Activated CD8-positive, alpha-beta T cell treated with anti-CD3 and anti-CD28 coated beads for 36 hours (primary cell): ENCODE data around the gene NMNAT2. TPM values are rescaled to one million over a fixed set of nuclear protein-coding genes. Genes with fewer than 3 reads are reported as not detected.

Source experiments
- ATAC-seq: fragments of 200-7000 bp; cut with Tn5 transposase; one replicate; pipeline ENCODE4 v1.10.0; 2021; ENCODE audit warnings: mild to moderate bottlenecking, moderate library complexity
- CTCF ChIA-PET: fragments of 350-600 bp; sonication (Branson Sonifier 250); formaldehyde crosslinking; loops from one replicate; lab custom pipeline; 2021; ENCODE audit warnings: antibody characterized with exemption; lab: Charles Lee
- POLR2A ChIA-PET: fragments of 350-600 bp; sonication (Branson Sonifier 250); formaldehyde crosslinking; loops from one replicate; lab custom pipeline; 2021; ENCODE audit warnings: antibody characterized with exemption; lab: Charles Lee
- DNase-seq: peaks from one replicate; pipeline ENCODE4 v3.0.0-alpha.2; 2020
- H3K27ac Mint-ChIP-seq: one replicate; pipeline ENCODE4 v1.8.0; 2021; ENCODE audit warnings: mild to moderate bottlenecking, mixed read lengths
- H3K27me3 Mint-ChIP-seq: one replicate; pipeline ENCODE4 v1.8.0; 2021; ENCODE audit warnings: mixed read lengths
- H3K36me3 Mint-ChIP-seq: one replicate; pipeline ENCODE4 v1.8.0; 2021; ENCODE audit warnings: low read depth, mixed read lengths
- H3K4me1 Mint-ChIP-seq: one replicate; pipeline ENCODE4 v1.8.0; 2021; ENCODE audit warnings: low read depth, mixed read lengths
- H3K4me3 Mint-ChIP-seq: one replicate; pipeline ENCODE4 v1.8.0; 2021; ENCODE audit warnings: mild to moderate bottlenecking, moderate library complexity, mixed read lengths
- H3K9me3 Mint-ChIP-seq: one replicate; pipeline ENCODE4 v1.8.0; 2021; ENCODE audit warnings: mixed read lengths
- intact Hi-C: fragments of 100-400 bp; cut with micrococcal nuclease; formaldehyde crosslinking; loops from one replicate; pipeline ENCODE4 v1.10.0; 2022
- total RNA-seq, 2 experiments: library from RNA; stranded (reverse); gene quantifications; one replicate each; pipeline ENCODE4 v1.2.3, GENCODE V29; 2021
- TF ChIP-seq, protein P1 (sequence below): fragments of 200-600 bp; IDR thresholded peaks from one replicate; pipeline ENCODE4 v1.8.0; 2022; ENCODE audit warnings: antibody characterized with exemption, mild to moderate bottlenecking

Gene NMNAT2
- total RNA-seq, 2 experiments from 2014 or later = not detected

DNA sequence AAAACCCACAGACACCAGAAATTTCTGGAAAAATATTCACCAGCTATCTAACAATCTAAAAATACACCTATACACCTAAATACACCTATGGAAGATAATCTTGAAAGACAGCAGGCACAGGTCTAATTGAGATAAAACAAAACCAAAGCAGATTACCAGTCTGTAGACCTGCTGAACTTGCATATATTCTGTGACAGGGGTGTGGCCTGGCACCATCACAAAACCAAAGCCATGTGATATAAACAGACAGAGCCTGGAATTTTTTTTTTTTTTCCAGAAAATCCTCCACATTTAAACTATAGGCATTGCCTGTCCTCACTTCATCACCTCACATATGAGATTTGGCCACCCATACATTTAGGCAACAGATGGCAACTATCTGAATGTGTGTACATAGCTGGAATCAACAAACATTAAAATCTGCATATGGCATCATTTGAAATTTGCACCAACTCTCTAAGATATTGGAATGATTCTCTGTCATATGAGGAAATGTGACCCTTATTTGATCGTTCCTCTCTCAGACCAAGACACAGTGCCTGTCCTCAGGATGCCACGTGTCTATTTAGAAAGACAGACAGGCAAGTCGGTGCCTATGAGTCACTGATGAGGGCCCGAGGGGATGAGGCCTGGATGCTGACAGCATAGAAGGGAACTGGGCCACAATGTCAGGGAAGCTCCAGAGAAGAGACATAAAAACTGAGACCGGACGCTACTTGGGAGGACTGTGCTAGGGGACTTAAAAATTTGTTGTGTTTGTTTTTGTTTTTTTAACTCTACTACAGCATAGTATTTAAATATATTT lies 32.6 kb downstream of the NMNAT2 start:
- intact Hi-C loops = no loop called here
- H3K27me3 Mint-ChIP-seq = peaks cover 15% of the 10 kb centered on the region
- no peaks in the 10 kb centered on the region for H3K9me3 Mint-ChIP-seq
- ATAC-seq = no peak
- CTCF ChIA-PET = no interaction called here
- H3K4me3 Mint-ChIP-seq = no peak overlapping the region
- TF ChIP-seq, protein P1, sequence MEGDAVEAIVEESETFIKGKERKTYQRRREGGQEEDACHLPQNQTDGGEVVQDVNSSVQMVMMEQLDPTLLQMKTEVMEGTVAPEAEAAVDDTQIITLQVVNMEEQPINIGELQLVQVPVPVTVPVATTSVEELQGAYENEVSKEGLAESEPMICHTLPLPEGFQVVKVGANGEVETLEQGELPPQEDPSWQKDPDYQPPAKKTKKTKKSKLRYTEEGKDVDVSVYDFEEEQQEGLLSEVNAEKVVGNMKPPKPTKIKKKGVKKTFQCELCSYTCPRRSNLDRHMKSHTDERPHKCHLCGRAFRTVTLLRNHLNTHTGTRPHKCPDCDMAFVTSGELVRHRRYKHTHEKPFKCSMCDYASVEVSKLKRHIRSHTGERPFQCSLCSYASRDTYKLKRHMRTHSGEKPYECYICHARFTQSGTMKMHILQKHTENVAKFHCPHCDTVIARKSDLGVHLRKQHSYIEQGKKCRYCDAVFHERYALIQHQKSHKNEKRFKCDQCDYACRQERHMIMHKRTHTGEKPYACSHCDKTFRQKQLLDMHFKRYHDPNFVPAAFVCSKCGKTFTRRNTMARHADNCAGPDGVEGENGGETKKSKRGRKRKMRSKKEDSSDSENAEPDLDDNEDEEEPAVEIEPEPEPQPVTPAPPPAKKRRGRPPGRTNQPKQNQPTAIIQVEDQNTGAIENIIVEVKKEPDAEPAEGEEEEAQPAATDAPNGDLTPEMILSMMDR = no peak
- POLR2A ChIA-PET = no interaction called here
- DNase-seq = no peak
- H3K4me1 Mint-ChIP-seq = no peaks in the 10 kb centered on the region
- H3K36me3 Mint-ChIP-seq = no peaks in the 10 kb centered on the region
- no peak overlapping the region for H3K27ac Mint-ChIP-seq

DNA sequence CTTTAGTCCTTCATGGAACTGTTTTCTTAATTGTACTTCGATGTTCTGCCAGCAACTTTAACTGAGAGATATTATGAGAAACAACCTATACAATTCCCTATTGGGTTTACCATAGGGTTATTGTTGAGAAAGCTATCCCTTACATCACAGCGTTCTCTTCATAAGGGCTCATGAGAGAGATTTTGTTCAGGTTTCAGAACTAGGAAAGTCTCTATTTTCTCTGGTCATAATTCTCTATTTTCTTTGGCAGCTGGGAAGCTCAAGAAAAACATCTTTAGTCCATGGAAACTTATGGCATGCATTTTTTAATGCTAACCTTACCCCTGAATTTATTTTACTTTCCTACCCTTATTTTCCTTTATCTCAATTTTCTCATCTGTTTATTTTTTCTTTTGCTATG lies 38.2 kb downstream of the NMNAT2 start:
- TF ChIP-seq, protein P1 = no peak
- H3K36me3 Mint-ChIP-seq = no peaks in the 10 kb centered on the region
- CTCF ChIA-PET = interaction anchor here (0.7 kb wide), 1 partner anchor 276 kb away, joined by 3 read pairs; no protein-coding TSS in a partner anchor
- DNase-seq (no peak), ATAC-seq (no peak)
- intact Hi-C loops = no loop called here
- POLR2A ChIA-PET = no interaction called here
- H3K4me1 Mint-ChIP-seq = no peaks in the 10 kb centered on the region
- no peak overlapping the region for H3K27ac Mint-ChIP-seq
- no peak overlapping the region for H3K4me3 Mint-ChIP-seq
- H3K9me3 Mint-ChIP-seq = no peaks in the 10 kb centered on the region
- peaks cover 13% of the 10 kb centered on the region for H3K27me3 Mint-ChIP-seq

DNA sequence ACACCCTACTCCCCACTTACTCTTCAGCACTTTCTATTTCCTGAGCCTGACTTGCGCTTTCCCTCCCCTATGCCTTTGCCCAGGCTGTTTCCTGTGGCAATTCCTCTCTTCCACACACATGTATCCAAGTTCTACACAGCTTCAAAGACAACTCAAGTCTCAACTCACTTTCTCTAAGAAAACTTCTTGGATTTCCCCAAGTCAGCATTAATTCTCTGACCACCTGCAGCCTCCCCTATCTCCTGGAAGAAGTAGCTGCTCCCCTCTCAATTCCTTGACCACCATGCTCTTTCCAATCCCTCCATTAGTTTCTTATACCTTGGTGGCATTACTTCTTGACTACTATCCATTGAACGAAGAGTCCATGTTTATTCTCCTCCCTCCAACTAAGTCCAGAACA lies 42.8 kb downstream of the NMNAT2 start:
- H3K9me3 Mint-ChIP-seq = no peaks in the 10 kb centered on the region
- H3K4me1 Mint-ChIP-seq = no peaks in the 10 kb centered on the region
- peaks cover 4% of the 10 kb centered on the region for H3K27me3 Mint-ChIP-seq
- intact Hi-C loops = no loop called here
- ChIA-PET POLR2A (no interaction called here), CTCF (no interaction called here)
- no peaks in the 10 kb centered on the region for H3K36me3 Mint-ChIP-seq
- TF ChIP-seq, protein P1 = no peak
- no peak overlapping the region for H3K4me3 Mint-ChIP-seq
- ATAC-seq (no peak), DNase-seq (no peak)
- no peak overlapping the region for H3K27ac Mint-ChIP-seq

DNA sequence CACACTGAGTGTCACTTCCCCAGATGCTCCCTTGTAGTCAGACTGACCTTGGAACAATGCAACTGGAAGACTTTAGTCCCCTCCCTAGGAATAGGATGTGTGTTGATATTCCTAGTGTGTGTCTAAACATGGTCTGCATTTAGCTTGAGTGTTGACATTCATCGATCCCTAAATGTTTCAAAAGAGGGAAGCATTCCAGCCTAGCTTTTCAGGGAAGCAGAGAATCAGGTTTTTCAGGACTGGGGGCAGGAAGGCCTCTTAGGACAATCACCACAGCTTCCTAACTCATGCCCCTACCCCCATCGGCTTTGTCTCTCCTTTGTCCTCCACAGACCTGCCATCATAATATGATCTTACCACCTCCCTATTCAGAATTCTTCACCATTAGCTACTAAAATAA lies 43.4 kb downstream of the NMNAT2 start:
- H3K4me3 Mint-ChIP-seq = no peak overlapping the region
- peaks cover 6% of the 10 kb centered on the region for H3K27me3 Mint-ChIP-seq
- no peaks in the 10 kb centered on the region for H3K9me3 Mint-ChIP-seq
- ATAC-seq (no peak), DNase-seq (no peak)
- no peaks in the 10 kb centered on the region for H3K36me3 Mint-ChIP-seq
- TF ChIP-seq, protein P1 = no peak
- intact Hi-C loops = no loop called here
- H3K4me1 Mint-ChIP-seq = no peaks in the 10 kb centered on the region
- H3K27ac Mint-ChIP-seq = no peak overlapping the region
- ChIA-PET POLR2A (no interaction called here), CTCF (no interaction called here)

DNA sequence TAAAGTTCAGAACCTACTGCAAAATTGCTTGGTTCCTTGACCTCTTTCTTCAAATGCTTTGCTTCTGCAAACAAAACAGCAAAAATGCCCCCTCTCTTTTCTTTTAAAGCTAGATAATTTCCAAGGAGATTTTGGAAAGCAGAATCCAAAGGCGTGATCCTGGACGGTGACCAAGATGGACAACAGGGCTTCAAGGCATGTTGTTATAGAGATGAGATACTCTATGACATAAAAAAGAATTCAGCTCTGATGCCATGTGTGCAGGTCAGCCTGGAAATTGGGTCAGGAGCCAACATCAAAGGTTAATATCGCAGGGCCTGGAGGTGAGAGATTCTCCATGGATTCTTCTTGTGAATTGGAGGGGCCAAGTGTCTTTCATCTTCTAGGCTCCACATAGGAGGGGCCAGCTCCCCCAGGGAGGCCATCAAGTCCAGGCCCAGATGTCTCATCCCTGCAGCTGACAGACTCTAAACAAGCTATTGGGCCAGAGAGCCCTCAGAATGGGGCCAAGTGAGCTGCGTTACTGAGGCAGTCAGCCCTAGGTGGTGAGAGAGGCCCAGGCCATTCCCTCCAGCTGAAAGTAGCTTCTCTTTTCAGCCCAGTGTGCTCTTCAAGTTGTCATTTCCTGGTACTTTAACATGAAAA lies 45.5 kb downstream of the NMNAT2 start:
- no peaks in the 10 kb centered on the region for H3K9me3 Mint-ChIP-seq
- H3K27ac Mint-ChIP-seq = no peak overlapping the region
- DNase-seq (no peak), ATAC-seq (no peak)
- H3K27me3 Mint-ChIP-seq = peaks cover 12% of the 10 kb centered on the region
- TF ChIP-seq, protein P1 = no peak
- intact Hi-C loops = no loop called here
- H3K4me1 Mint-ChIP-seq = no peaks in the 10 kb centered on the region
- no peak overlapping the region for H3K4me3 Mint-ChIP-seq
- H3K36me3 Mint-ChIP-seq = no peaks in the 10 kb centered on the region
- CTCF ChIA-PET = no interaction called here
- POLR2A ChIA-PET = no interaction called here
